T-helper 1 cell (primary cell): ENCODE results near the gene KLHL40.

Source experiments
- DNase-seq, 5 donors: peaks; one replicate each; pipeline ENCODE4 v3.0.0-alpha.2; 2012 to 2020

The KLHL40 gene

DNA sequence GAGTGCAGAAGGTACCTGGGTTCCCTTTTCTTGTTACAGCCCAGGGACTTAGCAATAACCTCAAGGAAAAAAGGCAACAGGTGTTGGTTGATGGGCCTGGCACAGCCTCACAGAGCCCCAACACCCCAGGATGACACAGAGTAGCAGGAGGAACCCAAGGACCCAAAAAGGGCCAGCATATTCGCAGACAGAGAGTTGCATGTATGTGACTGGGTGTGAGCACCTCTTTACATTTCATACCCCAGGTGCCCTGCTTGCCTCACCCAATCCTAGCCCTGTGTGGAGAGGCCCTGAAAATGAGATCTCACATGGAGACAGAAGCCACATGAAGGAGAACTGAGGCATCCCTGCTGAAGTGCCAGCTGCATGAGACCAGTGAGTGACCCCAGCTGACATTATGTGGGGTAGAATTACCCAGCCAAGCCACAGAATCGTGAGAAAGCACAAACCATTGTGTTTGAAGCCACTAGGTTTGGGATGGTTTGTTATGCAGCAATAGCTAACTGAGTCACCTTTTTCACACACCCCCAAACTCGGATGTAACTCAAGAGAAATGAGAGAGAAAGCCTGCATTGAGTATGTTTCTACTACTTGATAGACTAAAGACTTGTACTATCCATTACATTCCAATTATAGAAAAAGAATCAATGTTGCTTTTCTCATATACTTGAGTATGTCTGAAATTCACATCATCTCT lies 43.5 kb downstream of the KLHL40 start:
- no peak for DNase-seq

DNA sequence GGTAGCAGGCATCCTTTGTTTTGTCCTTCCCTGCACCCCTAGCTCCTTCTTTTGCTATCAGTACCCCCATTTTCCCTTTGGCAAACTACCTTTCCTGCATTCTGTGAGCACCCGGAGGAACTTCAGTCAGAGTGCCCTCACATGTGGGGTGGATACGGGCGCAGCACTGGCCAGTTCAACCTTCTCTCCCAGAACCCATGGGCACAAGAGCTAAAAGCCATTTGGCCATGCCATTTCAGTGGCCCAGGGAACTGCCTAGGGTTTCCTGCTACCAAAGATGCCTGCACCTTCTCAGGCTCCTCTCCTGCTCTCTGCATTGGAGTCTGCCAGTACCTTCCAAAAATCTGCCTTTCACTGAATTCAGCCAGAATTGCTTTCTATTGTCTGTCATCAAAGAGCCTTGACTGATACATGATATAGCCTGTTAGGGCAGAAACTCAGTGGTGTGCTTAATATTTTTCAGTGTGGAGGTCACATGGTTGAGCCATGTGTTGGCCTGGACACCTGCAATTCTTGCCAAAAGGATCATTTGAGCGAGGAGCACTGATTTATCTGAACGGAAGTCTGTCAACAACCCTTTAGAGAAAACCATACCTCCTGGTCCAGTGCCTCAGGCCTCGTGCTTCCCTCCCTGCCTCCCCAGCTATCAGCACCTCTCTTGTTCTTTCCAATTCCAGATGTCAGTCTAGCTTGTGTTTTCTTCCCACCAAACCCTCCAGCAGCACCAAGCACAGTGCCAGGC lies 44.2 kb downstream of the KLHL40 start:
- no peak for DNase-seq

DNA sequence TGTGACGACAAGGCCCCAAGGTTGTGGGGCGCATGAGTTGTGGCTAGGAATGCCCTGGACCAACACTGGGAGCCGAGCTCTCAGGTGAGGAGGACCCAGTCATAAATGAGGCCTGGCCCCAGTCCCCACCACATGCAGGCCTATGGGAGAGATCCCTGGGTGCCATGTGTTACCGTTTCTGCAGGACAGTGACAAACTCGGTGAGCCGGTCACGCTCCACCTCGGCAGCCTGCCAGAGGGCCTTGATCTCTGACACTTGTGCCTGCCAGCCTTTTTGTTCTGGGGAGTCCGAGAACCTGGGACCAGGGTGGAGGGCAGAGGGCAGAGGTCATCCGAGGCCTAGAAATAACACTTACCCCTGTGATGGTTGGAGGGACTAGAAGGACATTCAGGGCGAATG lies 45.0 kb downstream of the KLHL40 start:
- DNase-seq = no peak

DNA sequence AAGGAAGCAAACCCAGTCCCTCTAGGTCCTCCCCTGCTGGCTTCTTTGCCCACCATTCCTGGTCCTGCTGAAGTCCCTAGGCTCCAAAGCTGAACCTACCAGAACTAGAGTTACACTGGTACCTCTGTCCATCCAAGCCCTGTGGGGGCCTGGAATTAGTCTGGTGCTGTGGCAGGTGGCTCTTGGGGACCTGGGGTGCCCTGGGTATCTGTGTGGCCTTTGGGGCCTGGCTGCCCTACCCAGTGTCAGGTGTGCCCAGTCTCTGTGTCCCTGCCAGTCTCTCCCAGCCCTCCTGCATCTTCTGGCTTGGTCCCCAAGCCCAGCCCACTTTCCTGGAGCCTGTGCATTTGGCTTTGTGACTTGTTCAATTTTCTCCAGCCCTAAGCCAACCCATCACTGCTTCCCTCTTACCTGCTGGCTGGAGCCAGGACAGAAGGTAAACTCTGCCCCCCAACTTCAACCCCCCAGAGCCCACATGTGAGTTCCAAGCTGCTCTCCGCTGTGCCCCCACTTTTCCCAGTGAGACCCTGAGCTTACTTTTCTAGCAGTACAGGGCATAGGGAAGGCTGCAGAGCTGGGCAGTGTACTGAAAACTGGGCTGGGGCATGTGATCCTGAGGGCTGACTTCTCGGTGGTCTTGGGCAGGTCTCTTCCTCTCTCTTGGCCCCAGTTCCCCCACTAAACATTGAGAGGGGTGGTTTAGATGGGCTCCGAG lies 45.5 kb downstream of the KLHL40 start:
- no peak for DNase-seq

DNA sequence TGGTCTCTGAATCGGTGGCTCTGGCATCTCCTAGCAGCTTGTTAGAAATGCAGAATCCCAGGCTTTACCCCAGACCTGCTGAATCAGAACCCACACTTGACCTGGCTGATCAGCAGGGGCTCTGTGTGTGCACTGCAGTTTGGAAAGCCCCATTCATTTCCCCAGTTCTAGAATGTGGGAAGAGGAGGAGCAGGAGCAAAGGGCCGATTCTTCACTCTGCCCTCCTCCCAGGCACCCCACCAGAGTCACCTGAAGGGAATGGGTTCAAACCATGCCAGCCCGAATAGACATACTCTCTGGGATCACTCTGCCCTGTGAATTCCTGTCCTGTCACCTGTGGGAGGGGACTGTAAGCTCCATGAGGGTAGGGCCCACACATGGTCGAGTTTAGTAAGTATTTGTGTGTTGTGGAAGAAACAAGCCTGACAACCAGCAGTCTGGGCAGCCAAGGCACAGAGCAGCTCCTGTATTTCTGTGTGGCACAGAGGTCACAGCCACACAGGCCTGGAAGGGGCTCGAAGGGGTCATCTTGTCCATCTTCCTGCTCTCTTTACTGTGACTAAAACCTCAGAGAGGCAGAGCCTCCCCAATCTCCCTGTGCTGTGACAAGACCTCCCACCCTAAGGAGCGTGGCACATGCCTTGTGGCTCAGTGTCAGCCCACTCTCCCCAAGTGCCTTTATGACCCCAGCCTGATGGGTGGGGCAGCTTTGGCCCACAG lies 46.3 kb downstream of the KLHL40 start:
- DNase-seq = no peak

DNA sequence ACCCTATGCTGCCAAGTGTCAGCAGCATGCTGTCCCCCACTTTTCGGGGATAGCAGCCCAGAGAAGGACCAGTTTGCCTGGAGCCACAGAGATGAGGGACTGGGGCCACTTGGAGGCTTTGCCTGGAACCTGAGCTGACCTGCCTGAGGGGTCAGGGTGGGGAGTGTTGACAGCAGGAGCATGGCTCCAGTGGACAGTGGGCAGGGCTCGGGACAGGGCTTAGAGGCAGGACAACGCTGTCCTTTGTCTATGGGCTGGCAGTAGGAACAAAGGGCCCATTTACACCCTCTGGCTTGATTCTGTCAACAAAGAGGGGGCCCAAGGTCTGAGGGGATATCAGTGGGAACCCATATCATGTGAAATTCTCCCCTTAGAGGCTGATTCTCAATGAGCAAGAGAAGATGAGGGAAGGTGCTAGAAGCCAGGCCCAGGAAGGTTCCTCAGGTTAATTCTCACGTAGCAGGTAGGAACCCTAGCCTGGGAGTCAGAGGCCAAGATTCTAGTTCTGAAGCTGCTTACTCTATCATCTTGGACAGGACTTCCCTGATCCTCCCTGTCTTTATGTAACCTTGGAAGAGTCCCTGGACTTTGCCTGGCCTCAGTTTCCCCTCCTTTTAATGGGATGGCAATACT lies 47.0 kb downstream of the KLHL40 start:
- no peak for DNase-seq

DNA sequence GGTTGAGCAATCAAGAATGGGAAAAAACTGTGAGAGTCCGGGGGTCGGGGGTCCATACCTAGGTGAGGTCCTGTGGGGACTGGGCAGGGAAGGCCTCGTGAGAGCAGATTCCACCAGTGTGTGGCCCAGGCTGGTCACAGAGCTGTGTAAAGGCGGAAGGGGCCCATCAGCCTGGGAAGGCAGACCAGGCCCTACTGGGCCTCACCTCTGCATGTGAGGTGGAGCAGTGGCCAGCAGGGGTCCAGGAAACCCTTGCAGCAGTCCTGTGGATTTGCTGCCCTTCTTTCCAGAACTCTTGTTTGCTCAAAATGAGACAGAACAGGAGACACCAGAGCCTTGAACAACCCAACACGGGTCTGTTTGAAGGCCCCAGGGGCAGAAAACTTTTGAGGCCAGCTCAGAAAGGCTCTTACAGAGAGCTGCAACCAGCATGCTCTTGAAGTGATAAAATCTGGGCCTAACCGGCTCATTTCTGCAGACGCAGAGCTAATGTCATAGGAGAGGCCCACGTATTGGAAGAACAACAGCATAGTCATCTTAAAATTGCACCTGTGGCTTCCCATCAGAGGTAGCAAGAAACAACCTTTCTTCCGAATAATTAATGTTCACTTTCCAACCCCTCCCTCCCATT lies 47.6 kb downstream of the KLHL40 start:
- no peak for DNase-seq

DNA sequence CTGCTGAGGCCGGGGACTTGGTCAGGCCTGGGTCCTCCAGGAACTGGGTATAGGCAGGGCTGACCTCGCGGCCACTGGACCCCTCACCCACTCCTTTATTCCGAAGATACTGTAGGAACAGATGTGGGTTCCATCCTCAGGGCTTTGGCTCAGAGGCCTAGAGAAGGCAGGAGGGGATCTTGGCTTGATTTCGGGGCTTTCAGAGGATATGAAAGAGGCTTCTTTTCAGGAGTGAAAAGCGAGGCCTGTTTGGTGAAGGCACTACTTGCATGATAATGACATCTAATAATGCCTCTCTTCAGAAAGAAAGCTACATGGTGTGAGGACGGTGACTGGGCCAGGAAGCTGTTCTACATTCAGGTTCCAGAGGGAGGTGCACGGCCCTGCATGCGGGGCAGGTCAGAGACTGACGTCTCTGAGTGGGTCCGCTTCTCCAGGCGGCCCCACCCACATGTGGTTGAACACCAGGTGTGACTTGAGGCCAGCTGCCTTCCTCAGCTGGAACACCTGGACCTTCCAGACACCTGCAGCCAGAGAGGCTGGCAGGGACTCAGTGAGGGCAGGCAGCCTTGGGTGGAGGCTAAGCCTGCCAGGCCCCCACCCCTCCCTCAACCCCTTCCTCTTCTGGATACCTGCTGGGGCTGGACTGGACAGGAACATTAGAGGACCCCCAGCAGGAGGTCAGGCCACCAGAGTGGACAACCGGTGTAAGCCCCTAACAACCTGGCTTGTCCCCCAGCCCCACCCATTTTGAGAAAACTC lies 48.3 kb downstream of the KLHL40 start:
- DNase-seq = no peak

DNA sequence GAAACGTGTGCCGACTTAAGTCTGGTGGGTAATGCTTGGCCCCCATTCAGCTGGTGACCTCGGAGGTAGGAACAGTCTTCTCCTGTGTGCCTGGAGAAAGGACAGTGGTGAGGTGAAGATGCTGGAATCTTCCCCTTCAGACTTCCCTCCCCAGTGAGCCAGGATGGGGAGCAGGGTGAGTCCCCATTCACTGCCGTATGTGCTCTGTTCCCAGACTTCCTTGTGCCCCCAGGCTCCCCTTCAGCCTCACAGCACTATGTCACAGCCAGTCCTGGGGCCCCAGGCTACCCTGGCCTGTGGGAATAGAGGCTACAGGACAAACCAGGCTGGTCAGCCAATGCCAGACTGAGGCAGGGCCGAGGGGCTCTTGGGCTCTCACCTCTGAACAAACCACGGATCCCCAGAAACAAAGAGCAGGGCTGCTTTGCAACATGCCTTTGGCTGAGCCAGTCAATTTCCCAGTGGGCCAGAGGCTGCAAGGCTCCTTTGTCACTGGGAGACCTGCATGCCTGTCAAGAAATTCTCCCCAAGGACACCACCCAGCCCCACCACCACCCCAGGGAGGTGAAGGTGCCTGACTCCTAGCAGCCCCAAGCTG lies 49.0 kb downstream of the KLHL40 start:
- no peak for DNase-seq

DNA sequence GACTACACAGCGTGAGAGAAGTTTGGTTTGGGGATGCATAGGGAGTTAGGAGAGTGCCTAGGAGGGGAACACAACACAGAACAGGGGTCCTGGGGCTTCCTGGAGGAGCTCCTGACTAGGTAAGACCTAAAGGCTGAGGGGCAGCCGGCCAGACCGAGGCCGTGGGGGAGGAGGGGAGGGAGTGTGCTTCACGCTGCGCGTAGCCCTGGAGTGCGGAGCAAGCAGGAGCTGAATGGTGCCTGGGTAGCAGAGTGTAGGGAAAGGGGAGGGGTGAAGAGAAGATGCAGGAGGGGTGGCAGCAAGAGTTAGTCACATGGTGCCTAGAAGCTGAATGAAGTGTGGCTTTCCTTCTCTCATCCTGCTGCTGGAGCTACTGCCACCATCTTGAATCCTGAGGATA lies 49.7 kb downstream of the KLHL40 start:
- no peak for DNase-seq

DNA sequence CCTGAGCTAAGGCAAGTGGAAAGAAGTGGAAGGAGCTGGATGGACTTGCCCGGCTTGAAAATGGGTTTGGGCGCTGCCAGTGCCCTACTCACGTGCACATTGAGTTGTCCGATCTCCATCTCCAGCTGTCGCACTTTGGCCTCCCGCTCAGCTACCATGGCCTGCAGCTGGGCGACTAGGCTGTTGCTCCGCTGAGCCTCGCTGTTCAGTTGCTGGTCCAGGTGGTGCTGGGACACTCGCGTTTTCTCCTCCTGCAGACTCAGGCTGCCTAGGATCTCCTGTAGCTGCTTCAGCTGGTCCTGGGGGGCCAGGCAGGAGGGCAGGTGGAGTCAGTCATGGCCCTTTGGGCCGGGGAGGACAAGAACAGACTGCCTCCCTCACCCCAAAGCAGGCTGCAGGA lies 50.3 kb downstream of the KLHL40 start:
- no peak for DNase-seq

DNA sequence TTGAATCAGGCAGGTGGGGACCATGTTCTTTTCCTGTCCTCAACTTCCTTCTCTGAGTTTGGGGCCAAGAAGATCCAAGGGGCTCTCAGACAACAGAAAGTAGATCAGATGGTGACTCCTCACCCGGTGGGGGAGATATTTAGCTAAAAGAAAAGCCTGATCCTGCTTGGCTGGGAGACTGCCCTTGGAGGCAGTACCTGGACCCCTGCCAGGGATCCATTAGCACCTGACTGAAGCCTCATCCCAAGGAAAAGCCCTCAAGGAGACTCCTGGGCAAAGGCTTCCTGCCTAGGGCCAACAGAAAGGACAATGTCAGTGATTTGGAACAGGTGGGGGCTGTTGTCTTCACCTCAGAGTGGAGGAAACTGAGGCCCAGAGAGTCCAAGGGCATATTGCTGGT lies 50.7 kb downstream of the KLHL40 start:
- no peak for DNase-seq

DNA sequence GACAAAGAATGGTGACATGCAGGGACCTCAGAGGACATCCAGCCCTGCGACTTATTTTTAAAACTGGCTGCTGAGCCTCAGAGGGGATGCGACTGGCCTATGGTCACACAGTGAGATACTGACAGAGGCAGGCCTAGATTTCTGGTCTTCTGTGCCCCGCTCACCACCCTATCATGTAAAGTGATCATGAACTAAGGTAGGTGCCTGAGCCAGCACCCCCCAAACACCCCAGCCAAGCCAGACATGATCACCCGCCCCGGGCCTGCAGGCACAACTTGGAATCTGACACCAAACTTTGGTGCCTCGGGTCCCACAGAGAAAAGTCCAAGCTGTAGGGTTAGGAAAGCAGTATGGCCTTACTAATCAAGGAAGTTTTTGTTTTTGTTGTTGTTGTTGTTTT lies 51.2 kb downstream of the KLHL40 start:
- no peak for DNase-seq

DNA sequence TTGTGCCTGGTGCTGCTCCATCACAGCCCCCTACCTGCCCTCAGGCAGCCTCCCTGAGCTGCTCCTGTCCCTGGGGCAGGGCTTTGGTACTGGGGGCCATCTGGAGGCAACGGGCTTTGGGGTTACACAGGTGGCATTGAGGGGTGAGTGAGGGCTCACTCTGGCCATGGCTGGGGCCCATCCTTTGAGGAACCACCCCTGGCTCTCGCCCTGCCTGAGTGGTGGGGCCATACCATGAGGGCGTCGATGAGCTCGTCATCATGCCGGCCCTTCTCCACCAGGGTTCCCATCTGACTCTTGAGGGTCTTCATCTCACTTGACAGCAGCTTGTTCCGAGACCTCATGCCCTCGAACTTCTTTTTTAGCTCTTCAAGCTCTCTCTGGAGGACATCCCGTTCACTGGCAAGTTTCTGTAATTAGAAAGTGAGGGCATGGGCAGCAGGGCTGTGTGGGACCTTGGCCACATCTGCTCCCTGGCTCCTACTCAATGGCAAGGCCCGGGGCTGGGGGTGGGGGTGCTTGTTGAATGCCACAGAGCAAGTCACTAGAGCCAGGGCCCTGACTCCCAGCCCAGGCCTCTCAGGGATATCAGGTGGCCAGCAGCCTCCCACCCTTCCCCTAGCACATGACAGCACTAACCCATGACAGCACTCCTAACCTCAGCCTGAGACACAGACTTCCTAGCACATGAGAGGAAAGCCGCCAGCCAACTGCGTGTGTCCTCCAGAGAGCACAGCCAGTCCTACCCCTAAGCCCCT lies 54.2 kb downstream of the KLHL40 start:
- DNase-seq = no peak

DNA sequence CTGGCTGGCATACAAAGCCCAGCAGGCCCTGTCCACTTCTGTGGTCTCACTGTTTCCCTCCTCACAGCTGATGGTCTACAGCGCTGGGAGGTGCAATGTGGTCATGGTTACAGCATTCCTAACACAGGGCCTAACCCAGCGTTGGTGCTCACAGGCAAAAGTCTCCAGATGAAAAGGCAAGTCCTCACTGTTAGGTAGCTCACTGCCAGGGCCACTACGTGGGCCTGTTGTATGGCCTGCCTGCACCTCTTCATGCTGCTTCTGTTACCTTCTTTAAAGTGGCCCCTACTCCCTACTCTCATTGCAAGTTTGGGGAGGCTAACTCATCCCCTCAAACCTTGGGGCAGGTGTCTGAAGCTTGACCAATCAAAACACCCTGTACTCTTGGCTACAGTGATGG lies 56.5 kb downstream of the KLHL40 start:
- DNase-seq = no peak
